GM12875 (cell line): ENCODE measurements around the gene BMS1.
"Not testable (repeated sequence)": the region's sequence is repeated elsewhere in the genome, so short reads cannot be mapped to it uniquely, and the experiment has no call there.

Experiments
- H3K4me3 ChIP-seq: one replicate; pipeline ENCODE4 v1.5.1; 2011; ENCODE audit warnings: low read depth, low read length, control low read depth
- CTCF ChIP-seq: IDR thresholded peaks from 2 replicates; pipeline ENCODE4 v1.5.1; 2011; ENCODE audit warnings: low read depth, mild to moderate bottlenecking, control low read depth, inconsistent platforms, low read length, moderate library complexity, borderline replicate concordance; ENCODE audit not compliant: insufficient read depth

The BMS1 gene

GRCh38 chr10:42782446-42783180, at the start of gene BMS1:
Gene BMS1, plus strand, starts transcription at chr10:42782795. Its CDS starts 1,600 bp downstream, at chr10:42784395.
- H3K4me3 ChIP-seq: peak within 1 kb of the TSS; percentile 75
- no peak for TF ChIP-seq CTCF

GRCh38 chr10:42734536-42734935, 48.1 kb upstream of the BMS1 start:
- no peak overlapping the region for H3K4me3 ChIP-seq
- TF ChIP-seq CTCF: no peak

- no peak overlapping the region for H3K4me3 ChIP-seq
Observed at GRCh38 chr10:42738679-42739078, 43.9 kb upstream of the BMS1 start.

GRCh38 chr10:42741536-42741935, 41.1 kb upstream of the BMS1 start:
- not testable (repeated sequence) for H3K4me3 ChIP-seq

More at GRCh38 chr10:42738679-42739078, 43.9 kb upstream of the BMS1 start:
- TF ChIP-seq CTCF: no peak

- TF ChIP-seq CTCF: no peak
- H3K4me3 ChIP-seq: no peak overlapping the region
Observed at GRCh38 chr10:42743697-42744096, 38.9 kb upstream of the BMS1 start.

- no peak for TF ChIP-seq CTCF
Observed at GRCh38 chr10:42744134-42744701, 38.4 kb upstream of the BMS1 start.

GRCh38 chr10:42753126-42753506, 29.5 kb upstream of the BMS1 start:
- no peak overlapping the region for H3K4me3 ChIP-seq
- 0 out of 2 replicates have a peak, but pooled peaks have one; percentile 18 for TF ChIP-seq CTCF

More at GRCh38 chr10:42744134-42744701, 38.4 kb upstream of the BMS1 start:
- no peak overlapping the region for H3K4me3 ChIP-seq
